Measurements from ENCODE around the gene SH3PXD2A. TPM values are rescaled to one million over a fixed set of nuclear protein-coding genes. Genes with fewer than 3 reads are reported as not detected.

Gene SH3PXD2A
- total and polyA plus RNA-seq, 10 donors: 2.6 to 50.0 (median 35.2) TPM

- H3K27ac ChIP-seq: no peak overlapping the region
- intact Hi-C loops (cut with DNase I; ENCODE audit: low total_unique reads): no loop called here
- peaks cover under 1 to 8% (median 6%) of the 10 kb centered on the region in 6 donors for H3K4me1 ChIP-seq
- no peaks in the 10 kb centered on the region for H3K9me3 ChIP-seq
- no peaks in the 10 kb centered on the region for H3K36me3 ChIP-seq
- no peak overlapping the region for H3K4me3 ChIP-seq
- no peak for DNase-seq
- H3K27me3 ChIP-seq (replicated peaks in 1 of 7): no peaks in the 10 kb centered on the region
- 28 to 74% (median 58%) methylated on average over 1 of the region's 1 CpG for WGBS, 5 donors
- TF ChIP-seq POLR2A (IDR thresholded peaks at IDR 0.05): no peak
- no peak for TF ChIP-seq CTCF (IDR thresholded peaks at IDR 0.05 in 8 of 11, conservative IDR thresholded peaks at IDR 0.05 in 3 of 11)
- TF ChIP-seq POLR2AphosphoS5 (IDR thresholded peaks at IDR 0.05): no peak
Measured at GRCh38 chr10:103701380-103702222, 153.8 kb downstream of the SH3PXD2A start.

- Histone ChIP-seq H3K36me3 (no peaks in the 10 kb centered on the region), H3K4me1 (peaks cover 4 to 20% (median 15%) of the 10 kb centered on the region in 6 donors), H3K9me3 (no peaks in the 10 kb centered on the region), H3K27ac (no peak overlapping the region), H3K27me3 (replicated peaks in 1 of 7) (no peaks in the 10 kb centered on the region), H3K4me3 (no peak overlapping the region)
- no peak for DNase-seq
- intact Hi-C loops (cut with DNase I; ENCODE audit: low total_unique reads): no loop called here
- TF ChIP-seq POLR2A (IDR thresholded peaks at IDR 0.05) (no peak), POLR2AphosphoS5 (IDR thresholded peaks at IDR 0.05) (no peak), CTCF (IDR thresholded peaks at IDR 0.05 in 8 of 11, conservative IDR thresholded peaks at IDR 0.05 in 3 of 11) (no peak)
Measured at GRCh38 chr10:103700436-103700715, 155.0 kb downstream of the SH3PXD2A start.

- Histone ChIP-seq H3K27ac (no peak overlapping the region), H3K36me3 (no peaks in the 10 kb centered on the region), H3K4me1 (peaks cover 4 to 25% (median 16%) of the 10 kb centered on the region in 6 donors), H3K9me3 (no peaks in the 10 kb centered on the region), H3K4me3 (no peak overlapping the region), H3K27me3 (replicated peaks in 1 of 7) (peaks cover 0 to 4% (median 0%) of the 10 kb centered on the region in 7 donors)
- WGBS, 5 donors: 73 to 86% (median 85%) methylated on average over 10 of the region's 10 CpGs
- intact Hi-C loops (cut with DNase I; ENCODE audit: low total_unique reads): no loop called here
- no peak for TF ChIP-seq POLR2A (IDR thresholded peaks at IDR 0.05)
- no peak for TF ChIP-seq CTCF (IDR thresholded peaks at IDR 0.05 in 8 of 11, conservative IDR thresholded peaks at IDR 0.05 in 3 of 11)
- no peak for TF ChIP-seq POLR2AphosphoS5 (IDR thresholded peaks at IDR 0.05)
- no peak for DNase-seq
Measured at GRCh38 chr10:103699611-103700435, 155.6 kb downstream of the SH3PXD2A start.

GRCh38 chr10:103698266-103698665 is 157.1 kb downstream of the SH3PXD2A start:
- Histone ChIP-seq H3K27me3 (replicated peaks in 1 of 7) (peaks cover 0 to 18% (median 0%) of the 10 kb centered on the region in 7 donors), H3K4me3 (no peak overlapping the region), H3K9me3 (no peaks in the 10 kb centered on the region), H3K36me3 (no peaks in the 10 kb centered on the region), H3K4me1 (peaks cover 8 to 38% (median 26%) of the 10 kb centered on the region in 6 donors), H3K27ac (no peak overlapping the region)
- 82 to 98% (median 94%) methylated on average over 3 to 4 of the region's 4 CpGs for WGBS, 5 donors
- no peak for DNase-seq
- intact Hi-C loops (cut with DNase I; ENCODE audit: low total_unique reads): no loop called here
- no peak for TF ChIP-seq CTCF (IDR thresholded peaks at IDR 0.05 in 8 of 11, conservative IDR thresholded peaks at IDR 0.05 in 3 of 11)
- TF ChIP-seq POLR2AphosphoS5 (IDR thresholded peaks at IDR 0.05): no peak
